GM12891 (cell line): ENCODE data around the gene PLD3.

Experiments
- DNase-seq: peaks from one replicate; pipeline ENCODE4 v3.0.0; 2011; ENCODE audit warnings: low spot score; ENCODE audit not compliant: insufficient read length
- FAIRE-seq: peaks from 2 replicates; lab custom pipeline; 2011; peaks lifted over from hg19 to GRCh38; lab: Jason Lieb, UNC
- PAX5 ChIP-seq: IDR thresholded peaks from 2 replicates; pipeline ENCODE4 v1.6.1; 2011; ENCODE audit warnings: low read length, moderate library complexity, mild to moderate bottlenecking; ENCODE audit not compliant: insufficient read depth, severe bottlenecking
- POLR2A ChIP-seq: IDR thresholded peaks from 2 replicates; pipeline ENCODE4 v1.6.1; 2011; ENCODE audit warnings: low read depth, low read length, control low read depth
- POLR2AphosphoS5 ChIP-seq: IDR thresholded peaks from 2 replicates; pipeline ENCODE4 v1.6.1; 2011; ENCODE audit warnings: low read depth, low read length, control low read depth
- POU2F2 ChIP-seq: IDR thresholded peaks from 2 replicates; pipeline ENCODE4 v1.6.1; 2011; ENCODE audit warnings: low read depth, mild to moderate bottlenecking, control low read depth, low read length, moderate library complexity
- SPI1 ChIP-seq: IDR thresholded peaks from 2 replicates; pipeline ENCODE4 v1.6.1; 2011; ENCODE audit warnings: low read depth, low read length, control low read depth
- TAF1 ChIP-seq: IDR thresholded peaks from 2 replicates; pipeline ENCODE4 v1.6.1; 2011; ENCODE audit warnings: low read depth, low read length, control low read depth

The PLD3 gene

DNA sequence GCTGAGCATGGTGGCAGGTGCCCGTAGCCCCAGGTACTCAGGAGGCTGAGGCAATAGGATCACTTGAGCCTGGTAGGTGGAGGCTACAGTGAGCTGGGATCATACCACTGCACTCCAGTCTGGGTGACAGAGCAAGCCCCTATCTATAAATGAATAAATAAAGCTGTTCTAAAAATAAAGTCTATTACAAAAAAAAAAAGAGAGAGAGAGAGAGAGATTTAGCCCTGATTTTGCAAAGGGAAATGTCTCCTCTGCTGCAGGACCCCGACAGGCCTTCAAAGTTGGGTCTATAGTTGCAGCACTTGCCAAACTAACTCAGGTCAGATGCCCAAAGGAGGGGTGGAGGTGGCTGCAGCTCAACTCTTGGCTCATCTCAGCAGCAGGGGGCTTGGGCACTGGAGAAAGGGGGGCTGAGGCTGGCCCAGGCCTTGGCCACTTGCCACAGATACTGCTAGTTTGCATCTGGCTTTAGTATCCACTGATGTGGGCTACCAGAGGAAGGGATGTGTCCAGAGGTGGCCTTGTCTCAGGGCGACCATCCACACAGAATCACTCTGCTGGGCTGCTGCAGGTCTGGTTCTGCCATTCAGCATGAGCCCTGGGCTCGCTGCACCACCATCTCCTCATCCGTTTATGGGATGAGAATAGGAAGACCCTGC lies 32.6 kb upstream of the PLD3 start:
- TF ChIP-seq PAX5 (no peak), POLR2AphosphoS5 (no peak), POU2F2 (no peak), POLR2A (no peak), SPI1 (no peak), TAF1 (no peak)
- FAIRE-seq (no peak), DNase-seq (no peak)

DNA sequence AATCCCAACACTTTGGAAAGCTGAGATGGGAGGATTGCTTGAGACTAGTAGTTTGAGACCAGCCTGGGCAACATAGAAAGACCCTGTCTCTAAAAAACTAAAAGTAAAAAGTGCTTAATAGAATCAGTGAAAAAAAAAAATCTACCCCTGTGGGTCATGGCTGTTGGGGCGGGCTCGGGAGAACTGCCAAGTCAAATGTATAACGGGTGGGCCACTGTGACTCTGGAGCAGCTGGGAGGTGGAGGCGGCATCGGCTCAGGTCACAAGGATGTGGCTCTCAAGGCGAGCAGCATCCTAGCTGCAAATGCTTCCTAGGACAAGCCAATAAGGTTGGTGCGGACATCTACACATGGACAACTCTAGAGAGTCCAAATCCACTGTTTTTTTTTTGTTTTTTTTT lies 31.2 kb upstream of the PLD3 start:
- DNase-seq = no peak
- no peak for FAIRE-seq
- TF ChIP-seq SPI1 (no peak), POU2F2 (no peak), PAX5 (no peak), POLR2A (no peak), POLR2AphosphoS5 (no peak), TAF1 (no peak)

DNA sequence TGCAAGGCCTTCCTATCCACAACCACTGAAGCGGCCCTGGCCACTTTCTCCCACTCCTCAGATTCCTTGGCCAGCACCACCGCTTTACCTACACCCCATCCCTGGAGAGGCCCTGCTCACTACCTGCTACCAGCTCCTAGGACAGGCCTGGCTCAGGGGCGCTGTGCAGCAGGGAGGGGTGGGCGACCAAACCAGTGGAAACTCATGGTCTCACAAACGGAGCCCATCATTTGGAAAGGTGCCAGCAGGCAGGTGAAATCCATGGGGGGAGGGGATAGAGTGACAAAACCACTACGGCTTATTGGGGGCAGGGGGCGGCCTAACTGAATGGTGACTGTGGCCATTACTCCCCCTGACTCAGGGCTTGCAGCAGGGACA lies 27.9 kb upstream of the PLD3 start:
- no peak for DNase-seq
- no peak for TF ChIP-seq POLR2A
- TF ChIP-seq PAX5 = no peak
- no peak for FAIRE-seq

DNA sequence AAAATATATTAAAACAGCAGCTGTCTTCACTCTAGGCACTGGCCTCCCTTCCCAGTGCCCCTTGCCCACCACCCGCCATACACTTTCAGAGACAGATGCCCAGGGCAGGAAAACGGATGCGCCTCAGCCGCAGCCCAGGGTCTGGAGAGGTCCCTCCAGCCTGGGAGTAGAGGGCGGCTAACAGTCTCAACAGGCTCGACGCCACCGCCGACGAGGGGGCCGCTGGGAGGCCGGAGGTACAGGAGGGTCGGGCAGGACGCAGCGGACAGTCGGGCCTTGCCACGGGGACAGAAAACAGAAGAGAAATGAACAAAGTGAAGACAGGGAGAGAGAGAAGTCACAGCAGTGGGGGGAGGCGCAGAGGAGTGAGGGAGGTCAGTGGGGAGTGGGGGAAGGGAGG lies 27.4 kb upstream of the PLD3 start:
- DNase-seq (no peak), FAIRE-seq (no peak)
- TF ChIP-seq TAF1 (no peak), POLR2A (no peak), PAX5 (no peak), POLR2AphosphoS5 (no peak), SPI1 (no peak), POU2F2 (no peak)

DNA sequence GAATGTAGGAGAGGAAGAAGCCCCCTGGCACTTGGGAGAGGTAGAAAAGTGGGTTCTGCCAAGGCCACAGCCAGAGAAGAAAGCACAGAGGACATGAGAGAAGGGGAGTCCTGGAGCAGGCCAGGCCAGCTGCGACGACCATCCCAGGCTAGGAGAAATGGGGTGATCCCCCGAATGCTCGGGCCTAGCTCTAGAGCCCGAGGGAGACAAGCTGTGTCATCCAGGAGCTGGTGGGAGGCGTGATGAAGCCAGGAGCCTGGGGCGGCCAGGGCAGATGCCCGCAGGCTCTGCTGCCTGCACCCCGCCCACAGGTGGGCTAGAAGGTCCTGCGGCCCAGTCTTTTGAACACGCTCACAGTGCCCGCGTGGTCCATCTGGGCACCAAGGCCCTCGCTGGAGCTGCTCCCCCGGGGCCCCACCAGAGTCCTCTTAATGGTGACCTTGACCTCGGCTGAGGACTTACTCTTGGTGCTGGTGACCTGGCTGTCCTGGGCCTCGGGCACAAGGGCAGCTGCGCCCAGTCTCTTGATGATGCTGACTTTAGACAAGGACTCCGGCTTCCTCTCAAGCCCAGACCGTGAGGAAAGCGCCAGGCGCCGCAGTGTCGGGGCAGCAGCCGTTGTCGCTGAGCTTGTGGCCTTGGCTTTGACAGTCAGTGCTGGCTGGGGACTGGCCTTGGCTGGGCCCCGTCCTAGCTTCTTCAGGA lies 26.8 kb upstream of the PLD3 start:
- DNase-seq (no peak), FAIRE-seq (no peak)
- TF ChIP-seq POLR2AphosphoS5 (no peak), TAF1 (no peak), POU2F2 (no peak), POLR2A (no peak), PAX5 (no peak), SPI1 (no peak)

DNA sequence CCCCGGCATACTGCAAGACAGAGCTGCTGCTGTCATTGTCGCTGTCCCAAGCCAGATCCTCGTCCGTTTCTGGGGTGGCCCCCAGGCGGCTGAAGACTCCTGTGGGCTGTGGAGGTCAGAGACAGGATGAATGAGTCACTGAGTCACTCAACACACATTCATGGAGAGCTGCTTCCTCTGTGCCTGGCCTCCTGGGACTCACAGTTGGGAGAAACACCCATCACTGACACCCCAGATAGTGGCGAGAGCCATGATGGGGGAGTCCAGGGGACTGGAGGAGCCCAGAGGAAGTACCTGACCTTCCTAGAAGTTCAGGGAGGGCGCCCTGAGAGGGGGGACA lies 26.3 kb upstream of the PLD3 start:
- no peak for DNase-seq
- TF ChIP-seq SPI1 (no peak), POLR2A (no peak), PAX5 (no peak), POLR2AphosphoS5 (no peak), POU2F2 (no peak), TAF1 (no peak)
- no peak for FAIRE-seq

DNA sequence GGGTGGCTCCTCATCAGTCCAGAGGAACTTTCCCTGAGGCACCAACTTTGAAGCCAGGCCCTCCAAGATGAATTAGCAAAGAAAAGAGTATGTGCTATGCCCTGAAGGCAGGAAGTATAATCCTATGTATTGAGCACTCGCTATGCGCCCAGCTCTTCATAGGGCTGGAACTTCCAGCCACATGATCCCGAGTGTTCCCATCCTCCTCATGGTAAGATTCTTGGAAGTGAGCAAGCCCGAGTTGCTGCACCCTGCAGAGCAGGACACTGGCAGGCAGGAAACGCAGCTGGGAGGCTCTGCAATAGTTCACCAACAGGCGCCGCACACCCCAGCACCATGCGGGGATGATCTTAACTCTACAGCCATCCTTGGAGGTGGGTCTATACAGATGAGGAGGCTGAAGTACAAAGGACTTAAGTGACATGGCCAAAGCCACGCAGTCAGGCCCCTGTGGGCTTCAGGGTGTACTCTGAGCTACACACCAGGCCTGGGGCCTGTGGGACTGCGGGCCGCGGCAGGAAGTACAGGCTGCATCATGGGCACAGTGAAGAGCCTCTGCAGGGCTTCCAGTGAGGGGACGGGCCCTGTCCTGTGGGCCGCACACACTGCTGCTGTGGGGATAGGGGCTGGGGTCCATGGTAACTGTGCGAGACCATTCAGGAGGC lies 25.4 kb upstream of the PLD3 start:
- no peak for DNase-seq

DNA sequence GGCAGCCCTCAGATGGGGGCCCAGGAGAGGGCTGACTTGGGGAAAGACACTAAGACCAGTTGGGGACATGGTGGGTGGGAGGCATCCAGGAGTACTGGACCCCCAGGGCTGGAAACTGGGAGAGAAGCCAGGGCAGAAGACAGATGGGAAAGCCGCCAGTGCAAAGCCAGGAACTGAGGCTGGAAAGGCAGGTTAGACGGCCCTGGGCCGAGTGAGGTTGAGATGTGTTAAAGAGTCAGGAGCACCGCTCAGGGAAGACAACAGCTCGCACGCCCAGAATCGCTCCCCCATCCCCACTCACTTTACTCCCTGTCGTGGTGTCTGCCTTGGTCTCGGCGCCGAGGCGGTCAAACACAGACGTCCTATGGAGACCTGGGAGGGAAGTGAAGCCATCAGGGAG lies 24.8 kb upstream of the PLD3 start:
- FAIRE-seq = no peak
- no peak for DNase-seq
- no peak for TF ChIP-seq TAF1
- no peak for TF ChIP-seq SPI1
- no peak for TF ChIP-seq POLR2AphosphoS5
- TF ChIP-seq PAX5 = no peak
- no peak for TF ChIP-seq POU2F2
- TF ChIP-seq POLR2A = no peak

More for the DNA sequence above, 25.4 kb upstream of the PLD3 start:
- TF ChIP-seq POLR2A (no peak), PAX5 (no peak), SPI1 (no peak), POLR2AphosphoS5 (no peak), TAF1 (no peak), POU2F2 (no peak)
- FAIRE-seq = no peak

DNA sequence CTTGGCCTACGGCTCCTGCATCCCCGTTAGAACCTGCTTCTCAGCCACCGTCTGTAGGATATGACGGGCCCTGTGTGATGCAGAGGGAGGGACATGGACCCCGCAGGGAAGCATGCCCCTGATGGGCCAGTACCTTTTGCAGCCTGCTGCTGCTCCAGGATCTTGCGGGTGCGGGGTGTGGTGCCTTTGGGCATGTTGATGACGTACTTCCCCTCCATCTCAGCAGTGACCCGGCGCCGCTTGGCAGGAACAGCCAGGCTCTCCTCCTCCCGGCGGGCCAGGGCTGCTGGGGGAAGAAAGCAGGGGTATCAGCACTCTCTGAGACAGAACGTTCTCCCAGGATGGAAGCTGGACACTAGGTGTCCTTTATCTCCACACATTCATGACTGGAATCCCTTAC lies 22.3 kb upstream of the PLD3 start:
- no peak for TF ChIP-seq PAX5
- no peak for TF ChIP-seq POU2F2
- no peak for TF ChIP-seq POLR2AphosphoS5
- TF ChIP-seq TAF1 = no peak
- no peak for TF ChIP-seq POLR2A
- no peak for TF ChIP-seq SPI1
- DNase-seq = no peak
- FAIRE-seq = no peak

DNA sequence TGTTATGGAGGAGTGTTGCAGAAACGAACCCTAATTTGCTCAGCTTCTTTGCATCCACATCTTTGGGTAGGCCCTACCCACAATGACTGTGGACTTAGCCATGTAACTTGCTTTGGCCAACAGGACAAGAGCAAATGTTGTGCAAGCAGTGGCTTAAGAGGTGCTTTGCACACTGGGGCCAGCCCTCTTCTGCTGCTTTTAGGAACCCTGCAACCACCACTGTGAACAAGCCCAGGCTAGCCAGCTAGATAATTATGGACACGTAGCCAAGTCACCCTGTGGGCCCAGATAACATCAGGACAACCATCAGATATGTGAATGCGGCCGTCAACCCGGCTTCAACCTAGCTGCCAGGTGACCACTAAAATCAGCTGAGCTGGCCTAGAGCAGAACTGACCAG lies 17.4 kb upstream of the PLD3 start:
- no peak for TF ChIP-seq POLR2AphosphoS5
- TF ChIP-seq POU2F2 = no peak
- no peak for TF ChIP-seq TAF1
- no peak for TF ChIP-seq PAX5
- no peak for TF ChIP-seq SPI1
- no peak for TF ChIP-seq POLR2A

More for the DNA sequence above, 17.4 kb upstream of the PLD3 start:
- FAIRE-seq (no peak), DNase-seq (no peak)
